T-helper 2 cell treated with Interferon-gamma antibody and Interleukin-4, amounts not matched to agents 5 μg/mL and 100 μg/mL, for 36 hours (primary cell): Measurements from ENCODE around the gene SUCO.
"Not testable (repeated sequence)": the region's sequence is repeated elsewhere in the genome, so short reads cannot be mapped to it uniquely, and the experiment has no call there.

Experiments used
- DNase-seq: peaks from one replicate; pipeline ENCODE4 v3.0.0; 2021; ENCODE audit warnings: low spot score
- H3K27ac Mint-ChIP-seq: one replicate; pipeline ENCODE4 v1.8.0; 2021; ENCODE audit warnings: mild to moderate bottlenecking, mixed read lengths
- H3K27me3 Mint-ChIP-seq: one replicate; pipeline ENCODE4 v1.8.0; 2021; ENCODE audit warnings: low read depth, mixed read lengths
- H3K36me3 Mint-ChIP-seq: one replicate; pipeline ENCODE4 v1.8.0; 2021; ENCODE audit warnings: low read depth, mixed read lengths
- H3K4me1 Mint-ChIP-seq: one replicate; pipeline ENCODE4 v1.8.0; 2021; ENCODE audit warnings: low read depth, mixed read lengths
- H3K4me3 Mint-ChIP-seq: one replicate; pipeline ENCODE4 v1.8.0; 2022; ENCODE audit warnings: mild to moderate bottlenecking, moderate library complexity, mixed read lengths
- H3K9me3 Mint-ChIP-seq: one replicate; pipeline ENCODE4 v1.8.0; 2021; ENCODE audit warnings: mixed read lengths

Gene SUCO

DNA sequence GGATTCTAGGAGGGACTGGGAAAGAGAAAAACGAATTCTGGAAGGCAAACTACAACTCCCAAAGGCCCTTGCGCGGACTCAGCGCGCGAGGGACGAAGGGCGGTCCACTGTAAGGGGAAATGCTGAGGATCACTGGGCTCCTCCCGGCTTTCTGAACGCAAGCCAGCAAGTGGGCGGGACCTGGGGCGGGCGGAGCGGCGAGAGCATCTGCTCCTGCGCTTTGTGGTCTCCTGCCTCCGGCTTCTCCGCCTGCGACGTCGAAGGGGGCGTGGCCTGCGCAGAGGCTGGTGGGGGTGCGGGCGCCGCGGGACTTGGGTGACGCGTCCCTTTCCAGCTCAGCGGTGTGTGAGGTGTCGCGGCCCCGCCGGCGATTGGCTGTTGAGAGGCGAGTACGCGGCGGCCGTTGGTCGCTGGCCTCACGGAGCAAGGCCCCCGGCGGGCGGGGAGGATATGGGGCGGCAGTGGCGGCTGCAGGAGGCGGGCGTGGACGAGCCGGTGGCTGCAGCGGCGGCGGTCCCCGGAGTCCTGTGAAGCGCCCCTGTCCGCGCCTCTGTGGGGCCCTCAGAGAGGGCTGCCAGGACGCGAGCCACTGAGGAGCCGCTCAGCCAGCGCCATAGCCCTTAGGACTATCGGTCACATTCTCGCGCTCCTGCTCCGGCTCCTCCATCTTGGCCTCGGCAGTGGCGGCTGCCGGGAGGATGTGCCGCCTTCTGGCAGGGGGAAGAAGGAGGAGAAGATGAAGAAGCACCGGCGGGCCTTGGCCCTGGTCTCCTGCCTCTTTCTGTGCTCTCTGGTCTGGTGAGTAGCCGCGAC lies at the start of gene SUCO:
Gene SUCO, plus strand, starts transcription at position 451 of the 813 bp plus-strand sequence. Its CDS starts 286 bp downstream, at position 737.
- Mint-ChIP-seq H3K4me1 (peaks cover 35% of the 10 kb centered on the region), H3K27me3 (peaks cover 15% of the 10 kb centered on the region), H3K27ac (peak within 1 kb of the TSS; percentile 99), H3K9me3 (no peaks in the 10 kb centered on the region), H3K36me3 (peaks cover 6% of the 10 kb centered on the region), H3K4me3 (peak within 1 kb of the TSS; percentile 95)
- DNase-seq = peak; percentile 100

DNA sequence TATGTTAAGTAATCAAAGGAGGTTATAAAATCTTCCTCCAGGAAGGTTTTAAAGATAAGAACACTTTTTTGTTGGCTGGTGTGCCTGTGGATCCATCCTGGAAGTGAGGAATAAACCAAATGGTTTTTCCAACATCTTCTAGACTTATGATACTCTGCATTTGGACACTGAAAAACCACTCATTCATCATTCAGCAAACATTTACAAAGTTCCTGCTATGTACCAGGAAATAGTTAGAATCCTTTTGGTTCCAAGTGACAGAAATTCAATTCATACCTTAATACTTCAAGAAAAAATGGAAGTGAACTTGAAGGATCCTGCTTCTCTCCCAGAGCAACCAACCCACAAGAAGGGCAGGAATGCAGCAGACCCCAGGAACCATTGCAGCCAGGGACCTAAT lies 49.5 kb upstream of the SUCO start:
- H3K27ac Mint-ChIP-seq = no peak overlapping the region

DNA sequence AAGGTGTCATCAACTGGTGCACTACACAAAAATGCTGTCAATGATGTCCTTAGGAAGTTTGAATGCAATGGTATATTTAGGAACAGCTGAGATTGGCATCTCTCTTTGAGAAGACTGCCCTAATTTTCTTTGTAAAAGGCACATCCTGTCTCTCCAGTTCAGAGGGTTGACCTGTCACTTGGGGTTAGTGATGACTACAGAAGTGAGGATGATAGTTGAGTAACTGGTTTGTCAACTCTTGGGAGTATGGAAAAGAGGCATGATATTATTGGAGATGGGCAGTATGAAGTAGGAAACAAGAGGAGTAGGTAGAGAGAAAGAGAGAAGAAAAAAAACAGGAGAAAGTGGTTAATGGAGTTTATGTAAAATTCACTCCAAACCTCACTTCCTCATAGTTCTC lies 48.7 kb upstream of the SUCO start:
- Mint-ChIP-seq H3K27me3 (peaks cover 38% of the 10 kb centered on the region), H3K27ac (no peak overlapping the region), H3K4me1 (peaks cover 8% of the 10 kb centered on the region), H3K9me3 (no peaks in the 10 kb centered on the region), H3K36me3 (no peaks in the 10 kb centered on the region), H3K4me3 (no peak overlapping the region)
- no peak for DNase-seq

More for the DNA sequence above, 49.5 kb upstream of the SUCO start:
- no peak for DNase-seq
- Mint-ChIP-seq H3K4me1 (peaks cover 8% of the 10 kb centered on the region), H3K9me3 (no peaks in the 10 kb centered on the region), H3K36me3 (no peaks in the 10 kb centered on the region), H3K27me3 (peaks cover 30% of the 10 kb centered on the region), H3K4me3 (no peak overlapping the region)

DNA sequence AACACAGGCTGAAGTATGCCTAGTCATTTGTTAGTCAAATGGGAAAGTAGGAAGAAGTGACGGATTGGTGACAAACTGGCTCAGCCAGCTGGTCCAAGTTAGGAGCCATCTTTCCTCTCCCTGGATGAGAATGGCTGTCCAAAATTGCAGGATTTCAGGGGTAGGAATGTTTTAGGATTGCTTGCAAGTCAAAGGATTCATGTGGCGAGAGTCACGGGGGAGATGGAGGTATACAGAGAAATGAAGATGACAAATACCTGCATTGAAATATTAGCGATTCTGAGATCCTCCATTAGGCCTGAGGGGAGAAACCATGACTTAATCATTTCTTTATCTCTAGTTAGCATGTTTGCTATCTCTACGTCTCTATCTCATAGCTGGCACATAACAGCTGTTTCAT lies 47.3 kb upstream of the SUCO start:
- no peaks in the 10 kb centered on the region for H3K36me3 Mint-ChIP-seq
- no peak overlapping the region for H3K27ac Mint-ChIP-seq
- DNase-seq = no peak
- peaks cover 7% of the 10 kb centered on the region for H3K4me1 Mint-ChIP-seq
- no peak overlapping the region for H3K4me3 Mint-ChIP-seq
- H3K27me3 Mint-ChIP-seq = peaks cover 46% of the 10 kb centered on the region
- H3K9me3 Mint-ChIP-seq = no peaks in the 10 kb centered on the region

DNA sequence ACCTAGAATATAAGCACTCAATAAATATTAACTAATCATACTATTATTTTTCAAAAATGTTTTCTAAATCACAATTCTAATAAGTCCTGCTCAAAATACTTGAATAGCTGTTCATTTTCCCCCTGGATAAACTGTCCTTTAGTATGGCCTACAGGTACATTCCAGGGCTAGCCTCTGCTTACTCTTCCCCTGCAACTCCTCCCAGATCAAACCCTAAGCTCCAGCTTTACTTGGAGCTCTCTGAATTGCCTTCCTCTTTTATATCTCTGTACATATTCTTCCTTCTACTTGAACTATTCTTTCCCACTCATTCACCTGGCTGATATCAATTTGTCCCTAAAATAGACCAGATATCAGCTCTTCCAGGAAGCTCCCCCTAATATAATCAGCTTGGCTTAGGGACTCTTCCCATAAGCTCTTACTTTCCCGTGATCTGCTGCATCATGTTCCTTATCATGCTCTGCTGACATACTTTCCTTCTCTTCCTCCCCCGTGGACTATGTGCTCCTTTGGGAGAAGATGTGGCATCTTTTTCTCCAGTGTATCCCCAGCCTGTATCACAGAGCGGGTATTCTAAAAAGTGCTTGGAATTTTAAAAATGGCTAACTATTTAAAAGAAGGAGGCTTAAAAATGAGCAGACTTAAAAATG lies 46.0 kb upstream of the SUCO start:
- H3K36me3 Mint-ChIP-seq = no peaks in the 10 kb centered on the region
- no peaks in the 10 kb centered on the region for H3K9me3 Mint-ChIP-seq
- peaks cover 7% of the 10 kb centered on the region for H3K4me1 Mint-ChIP-seq
- peaks cover 52% of the 10 kb centered on the region for H3K27me3 Mint-ChIP-seq
- H3K27ac Mint-ChIP-seq = no peak overlapping the region
- no peak overlapping the region for H3K4me3 Mint-ChIP-seq
- DNase-seq = no peak

DNA sequence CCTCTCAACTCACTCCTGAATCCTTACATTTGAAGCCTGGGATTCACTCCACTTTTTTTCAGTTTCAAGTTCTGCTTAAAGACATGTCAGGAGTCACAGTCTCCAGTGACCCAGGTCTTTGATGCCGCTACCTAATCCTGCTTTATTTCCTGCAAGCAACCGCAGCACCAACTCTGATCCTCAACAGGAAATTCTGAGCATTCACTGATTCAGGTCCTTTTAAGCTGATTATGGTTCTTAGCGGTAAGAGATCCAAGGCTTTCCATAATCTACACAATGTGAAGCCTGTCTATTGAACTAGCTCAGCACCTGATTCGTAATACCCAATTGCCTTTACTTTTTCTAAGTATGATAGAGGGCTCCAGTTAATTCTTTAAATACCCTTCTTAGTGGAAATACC lies 45.4 kb upstream of the SUCO start:
- DNase-seq = no peak
- Mint-ChIP-seq H3K27ac (no peak overlapping the region), H3K27me3 (peaks cover 54% of the 10 kb centered on the region), H3K4me3 (no peak overlapping the region), H3K36me3 (no peaks in the 10 kb centered on the region), H3K9me3 (no peaks in the 10 kb centered on the region), H3K4me1 (peaks cover 7% of the 10 kb centered on the region)

DNA sequence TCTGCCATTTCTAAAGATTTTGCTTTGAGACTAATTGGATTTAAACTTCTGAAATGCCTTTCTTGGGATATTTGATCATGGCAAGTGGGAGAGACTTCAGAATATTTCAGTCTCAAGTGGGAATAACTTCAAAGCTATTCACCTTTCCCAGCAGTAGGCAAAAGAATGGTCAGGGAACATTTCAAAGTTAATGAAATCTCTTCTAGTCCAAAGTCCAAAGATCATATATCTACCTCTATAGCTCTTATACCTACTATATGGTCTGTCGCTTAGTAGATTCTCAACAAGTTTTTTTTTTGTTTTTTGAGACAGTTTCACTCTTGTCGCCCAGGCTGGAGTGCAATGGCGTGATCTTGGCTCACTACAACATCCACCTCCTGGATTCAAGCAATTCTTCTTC lies 44.6 kb upstream of the SUCO start:
- Mint-ChIP-seq H3K9me3 (no peaks in the 10 kb centered on the region), H3K27ac (no peak overlapping the region), H3K36me3 (no peaks in the 10 kb centered on the region), H3K27me3 (peaks cover 54% of the 10 kb centered on the region), H3K4me3 (no peak overlapping the region), H3K4me1 (peaks cover 7% of the 10 kb centered on the region)
- DNase-seq = no peak

GRCh38 chr1:172489847-172490246 lies 43.1 kb upstream of the SUCO start:
- Mint-ChIP-seq H3K27me3 (peaks cover 58% of the 10 kb centered on the region), H3K27ac (no peak overlapping the region), H3K36me3 (no peaks in the 10 kb centered on the region), H3K4me1 (peaks cover 5% of the 10 kb centered on the region), H3K9me3 (no peaks in the 10 kb centered on the region), H3K4me3 (no peak overlapping the region)
- DNase-seq = no peak

- no peak overlapping the region for H3K27ac Mint-ChIP-seq
- no peak for DNase-seq
- H3K4me3 Mint-ChIP-seq = no peak overlapping the region
- no peaks in the 10 kb centered on the region for H3K9me3 Mint-ChIP-seq
- peaks cover 44% of the 10 kb centered on the region for H3K27me3 Mint-ChIP-seq
- no peaks in the 10 kb centered on the region for H3K36me3 Mint-ChIP-seq
- H3K4me1 Mint-ChIP-seq = peaks cover 5% of the 10 kb centered on the region
These were observed 40.5 kb upstream of the SUCO start for GRCh38 chr1:172492421-172492820.

DNA sequence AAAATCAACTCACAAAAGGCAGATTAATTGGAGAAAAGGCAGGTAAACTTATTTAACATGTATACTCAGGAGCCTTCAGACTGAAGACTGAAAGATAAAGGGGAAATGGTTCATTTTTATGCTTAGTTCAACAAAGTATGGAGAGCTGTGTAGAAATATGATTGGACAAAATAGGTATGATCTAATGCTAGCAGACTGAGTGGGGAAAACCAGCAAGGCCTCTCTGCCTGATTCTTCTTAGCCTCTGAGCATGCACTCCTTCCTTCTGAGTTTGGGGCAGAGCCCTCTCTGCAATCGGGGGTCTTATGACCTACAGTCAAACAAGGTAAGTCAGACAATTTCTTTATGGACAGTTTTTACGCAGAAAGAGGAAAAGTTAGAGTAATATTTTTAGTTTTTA lies 38.8 kb upstream of the SUCO start:
- Mint-ChIP-seq H3K27me3 (peaks cover 29% of the 10 kb centered on the region), H3K36me3 (no peaks in the 10 kb centered on the region), H3K4me3 (no peak overlapping the region), H3K27ac (no peak overlapping the region), H3K4me1 (no peaks in the 10 kb centered on the region), H3K9me3 (no peaks in the 10 kb centered on the region)
- DNase-seq = no peak

DNA sequence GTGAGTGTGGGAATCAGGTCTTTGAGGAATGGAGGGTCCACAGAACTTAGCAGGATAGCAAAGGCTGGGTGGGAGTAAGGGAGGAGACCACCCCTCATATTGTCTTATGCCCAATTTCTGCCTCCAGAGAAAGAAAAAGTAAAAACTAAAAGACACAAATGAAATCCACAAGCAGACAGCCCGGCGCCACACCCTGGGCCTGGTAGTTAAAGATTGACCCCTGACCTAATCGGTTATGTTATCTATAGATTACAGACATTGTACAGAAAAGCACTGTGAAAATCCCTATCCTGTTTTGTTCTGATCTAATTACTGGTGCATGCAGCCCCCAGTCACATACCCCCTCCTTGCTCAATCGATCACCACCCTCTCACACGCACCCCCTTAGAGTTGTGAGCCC lies 36.8 kb upstream of the SUCO start:
- not testable (repeated sequence) for H3K27ac Mint-ChIP-seq, H3K9me3 Mint-ChIP-seq, H3K36me3 Mint-ChIP-seq, DNase-seq, H3K4me1 Mint-ChIP-seq, H3K4me3 Mint-ChIP-seq
- H3K27me3 Mint-ChIP-seq = peaks cover 18% of the 10 kb centered on the region

DNA sequence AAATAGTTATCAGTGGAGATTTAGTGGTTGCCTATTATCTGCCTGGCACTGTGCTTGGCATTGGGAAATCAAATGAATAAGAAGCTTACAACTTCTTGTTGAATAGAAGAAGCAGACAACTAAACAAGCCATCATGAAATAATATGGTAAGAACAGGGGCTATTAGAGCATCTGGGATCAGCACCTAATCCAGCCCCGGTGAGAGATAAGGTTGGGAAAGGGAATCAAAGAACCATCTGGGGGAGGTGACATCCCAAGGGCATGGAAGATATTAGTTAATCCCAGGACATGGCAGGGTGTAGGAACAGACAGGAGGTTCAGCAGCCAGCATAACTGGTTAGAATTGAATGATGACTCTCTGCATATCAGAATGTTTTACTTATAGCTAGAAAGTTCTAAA lies 36.3 kb upstream of the SUCO start:
- no peaks in the 10 kb centered on the region for H3K9me3 Mint-ChIP-seq
- no peak for DNase-seq
- H3K4me1 Mint-ChIP-seq = no peaks in the 10 kb centered on the region
- no peaks in the 10 kb centered on the region for H3K36me3 Mint-ChIP-seq
- H3K27ac Mint-ChIP-seq = no peak overlapping the region
- peaks cover 14% of the 10 kb centered on the region for H3K27me3 Mint-ChIP-seq
- H3K4me3 Mint-ChIP-seq = no peak overlapping the region

- H3K9me3 Mint-ChIP-seq = no peaks in the 10 kb centered on the region
- no peak for DNase-seq
- no peaks in the 10 kb centered on the region for H3K36me3 Mint-ChIP-seq
- no peaks in the 10 kb centered on the region for H3K4me1 Mint-ChIP-seq
- H3K27ac Mint-ChIP-seq = no peak overlapping the region
- no peak overlapping the region for H3K4me3 Mint-ChIP-seq
- peaks cover 10% of the 10 kb centered on the region for H3K27me3 Mint-ChIP-seq
These were observed 35.7 kb upstream of the SUCO start for GRCh38 chr1:172497230-172497629.

DNA sequence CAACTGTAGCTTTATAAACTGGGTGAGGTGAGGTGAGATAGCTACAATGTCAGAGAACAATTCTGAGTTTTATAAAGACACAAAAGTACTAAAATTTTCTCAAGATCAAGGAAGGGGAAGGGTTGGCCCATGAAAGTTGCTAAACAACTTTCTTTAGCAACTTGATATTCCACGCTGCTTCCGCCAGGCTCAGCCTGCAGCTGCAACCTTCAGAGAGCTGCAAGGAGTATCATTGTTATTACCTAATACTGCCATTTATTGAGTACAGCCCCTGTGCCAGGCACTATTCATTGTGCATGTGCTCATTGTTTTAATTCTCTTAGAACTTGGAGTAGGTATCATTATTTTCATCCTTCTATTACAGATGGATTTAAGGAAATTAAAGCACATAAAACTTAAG lies 34.1 kb upstream of the SUCO start:
- Mint-ChIP-seq H3K36me3 (no peaks in the 10 kb centered on the region), H3K27me3 (peaks cover 10% of the 10 kb centered on the region), H3K4me1 (no peaks in the 10 kb centered on the region), H3K27ac (no peak overlapping the region), H3K4me3 (no peak overlapping the region), H3K9me3 (no peaks in the 10 kb centered on the region)
- no peak for DNase-seq
